HEK293 (cell line): ENCODE measurements around the gene TIMM8A.

ENCODE experiments used
- CTCF ChIA-PET: fragments of 350-600 bp; formaldehyde crosslinking; extraction: SDS; loops from one replicate; lab custom pipeline; 2021; ENCODE audit warnings: antibody characterized with exemption; lab: Yijun Ruan, JAX
- POLR2A ChIA-PET: fragments of 300-600 bp; formaldehyde crosslinking; extraction: SDS; loops from one replicate; lab custom pipeline; 2020; ENCODE audit warnings: antibody characterized with exemption, inconsistent platforms; lab: Yijun Ruan, JAX
- H3K27ac ChIP-seq: fragments of 200-500 bp; sonication (Bioruptor generic); 2 replicates; pipeline ENCODE4 v1.5.1; 2014; ENCODE audit warnings: low read depth, low read length, control low read depth, inconsistent platforms; ENCODE audit errors: extremely low read depth
- H3K36me3 ChIP-seq, 2 experiments: fragments of 200-500 bp in 1 of 2; sonication (Bioruptor generic) in 1 of 2; 1 replicate in 1 of 2; 2 replicates in 1 of 2; pipeline ENCODE4 v1.5.1; 2014 to 2017; ENCODE audit warnings: inconsistent platforms in 2 of 2, low read length in 2 of 2; ENCODE audit not compliant: control insufficient read depth in 2 of 2, insufficient read depth in 1 of 2
- H3K4me1 ChIP-seq: fragments of 200-500 bp; sonication (Bioruptor generic); 2 replicates; pipeline ENCODE4 v1.5.1; 2014; ENCODE audit warnings: mild to moderate bottlenecking, low read length, inconsistent platforms; ENCODE audit not compliant: control insufficient read depth, insufficient read depth
- H3K4me3 ChIP-seq: 2 replicates; pipeline ENCODE4 v1.5.1; 2011; ENCODE audit warnings: low read depth, mild to moderate bottlenecking, control low read depth, low read length, moderate library complexity
- H3K9me3 ChIP-seq: fragments of 200-500 bp; sonication (Bioruptor generic); 2 replicates; pipeline ENCODE4 v1.5.1; 2014; ENCODE audit warnings: low read depth, low read length, inconsistent platforms; ENCODE audit not compliant: control insufficient read depth, insufficient read depth
- KLF16 ChIP-seq: fragments of 450-650 bp; formaldehyde crosslinking; IDR thresholded peaks from 2 replicates; pipeline ENCODE4 v1.5.1; 2017; ENCODE audit warnings: missing biosample characterization, missing genetic modification characterization
- KLF8 ChIP-seq: fragments of 450-650 bp; formaldehyde crosslinking; IDR thresholded peaks from 2 replicates; pipeline ENCODE4 v1.5.1; 2016; ENCODE audit warnings: missing biosample characterization, missing genetic modification characterization
- SCRT1 ChIP-seq: fragments of 450-650 bp; formaldehyde crosslinking; IDR thresholded peaks from 2 replicates; pipeline ENCODE4 v1.5.1; 2016; ENCODE audit warnings: missing biosample characterization, missing genetic modification characterization, borderline replicate concordance
- SETDB1 ChIP-seq: IDR thresholded peaks from one replicate; pipeline ENCODE4 v1.6.1; 2017; ENCODE audit warnings: mild to moderate bottlenecking, low read length, moderate library complexity, mixed read lengths; ENCODE audit not compliant: insufficient read length
- SP7 ChIP-seq: fragments of 450-650 bp; formaldehyde crosslinking; IDR thresholded peaks from 2 replicates; pipeline ENCODE4 v1.5.1; 2016; ENCODE audit warnings: missing biosample characterization, missing genetic modification characterization
- WT1 ChIP-seq: fragments of 450-650 bp; formaldehyde crosslinking; IDR thresholded peaks from 2 replicates; pipeline ENCODE4 v1.5.1; 2016; ENCODE audit warnings: missing biosample characterization, missing genetic modification characterization
- ZBTB8A ChIP-seq: fragments of 450-650 bp; formaldehyde crosslinking; IDR thresholded peaks from 2 replicates; pipeline ENCODE4 v1.5.1; 2016; ENCODE audit warnings: missing biosample characterization, missing genetic modification characterization
- ZFP37 ChIP-seq: fragments of 450-650 bp; formaldehyde crosslinking; IDR thresholded peaks from 2 replicates; pipeline ENCODE4 v1.5.1; 2016; ENCODE audit warnings: missing biosample characterization, missing genetic modification characterization
- ZFP69B ChIP-seq: fragments of 450-650 bp; formaldehyde crosslinking; IDR thresholded peaks from 2 replicates; pipeline ENCODE4 v1.5.1; 2016; ENCODE audit warnings: missing biosample characterization, missing genetic modification characterization
- ZNF155 ChIP-seq: fragments of 450-650 bp; formaldehyde crosslinking; IDR thresholded peaks from 2 replicates; pipeline ENCODE4 v1.5.1; 2016; ENCODE audit warnings: missing biosample characterization, missing genetic modification characterization
- ZNF157 ChIP-seq: fragments of 450-650 bp; formaldehyde crosslinking; IDR thresholded peaks from 2 replicates; pipeline ENCODE4 v1.5.1; 2016; ENCODE audit warnings: missing biosample characterization, missing genetic modification characterization
- ZNF292 ChIP-seq: fragments of 450-650 bp; formaldehyde crosslinking; IDR thresholded peaks from 2 replicates; pipeline ENCODE4 v1.5.1; 2016; ENCODE audit warnings: low read depth, missing biosample characterization, missing genetic modification characterization, borderline replicate concordance
- ZNF335 ChIP-seq: fragments of 450-650 bp; formaldehyde crosslinking; conservative IDR thresholded peaks from 2 replicates; pipeline ENCODE4 v1.5.1; 2016; ENCODE audit warnings: missing biosample characterization, missing genetic modification characterization
- ZNF501 ChIP-seq: fragments of 450-650 bp; formaldehyde crosslinking; IDR thresholded peaks from 2 replicates; pipeline ENCODE4 v1.5.1; 2016; ENCODE audit warnings: missing biosample characterization, missing genetic modification characterization
- ZNF544 ChIP-seq: fragments of 450-650 bp; formaldehyde crosslinking; IDR thresholded peaks from 2 replicates; pipeline ENCODE4 v1.5.0; 2017; ENCODE audit warnings: missing biosample characterization, missing genetic modification characterization
- ZNF561 ChIP-seq: fragments of 450-650 bp; IDR thresholded peaks from 2 replicates; pipeline ENCODE4 v1.5.1; 2018; ENCODE audit warnings: missing biosample characterization, missing genetic modification characterization, borderline replicate concordance
- ZNF610 ChIP-seq: fragments of 450-650 bp; formaldehyde crosslinking; IDR thresholded peaks from 2 replicates; pipeline ENCODE4 v1.5.1; 2016; ENCODE audit warnings: missing biosample characterization, missing genetic modification characterization, borderline replicate concordance
- ZNF654 ChIP-seq: fragments of 450-650 bp; formaldehyde crosslinking; IDR thresholded peaks from 2 replicates; pipeline ENCODE4 v1.5.1; 2016; ENCODE audit warnings: low read depth, missing biosample characterization, missing genetic modification characterization
- ZNF660 ChIP-seq: fragments of 450-650 bp; IDR thresholded peaks from 2 replicates; pipeline ENCODE4 v1.5.1; 2018; ENCODE audit warnings: missing biosample characterization, mild to moderate bottlenecking, missing genetic modification characterization
- ZNF785 ChIP-seq: fragments of 450-650 bp; formaldehyde crosslinking; IDR thresholded peaks from 2 replicates; pipeline ENCODE4 v1.5.1; 2016; ENCODE audit warnings: missing biosample characterization, missing genetic modification characterization
- TF ChIP-seq, protein P1 (sequence below): fragments of 450-650 bp; formaldehyde crosslinking; IDR thresholded peaks from 2 replicates; pipeline ENCODE4 v1.5.1; 2016; ENCODE audit warnings: missing biosample characterization, missing genetic modification characterization
- TF ChIP-seq, protein P2 (sequence below): fragments of 450-650 bp; formaldehyde crosslinking; IDR thresholded peaks from 2 replicates; pipeline ENCODE4 v1.5.1; 2016; ENCODE audit warnings: missing biosample characterization, missing genetic modification characterization
- TF ChIP-seq, protein P3 (sequence below): fragments of 450-650 bp; formaldehyde crosslinking; IDR thresholded peaks from 2 replicates; pipeline ENCODE4 v1.5.1; 2017; ENCODE audit warnings: missing biosample characterization, missing genetic modification characterization
- TF ChIP-seq, protein P4 (sequence below): fragments of 450-650 bp; formaldehyde crosslinking; IDR thresholded peaks from 2 replicates; pipeline ENCODE4 v1.5.1; 2016; ENCODE audit warnings: missing biosample characterization, missing genetic modification characterization
- TF ChIP-seq, protein P5 (sequence below): fragments of 450-650 bp; formaldehyde crosslinking; IDR thresholded peaks from 2 replicates; pipeline ENCODE4 v1.5.1; 2016; ENCODE audit warnings: missing biosample characterization, missing genetic modification characterization, low read depth
- TF ChIP-seq, protein P6 (sequence below): fragments of 450-650 bp; IDR thresholded peaks from 2 replicates; pipeline ENCODE4 v1.5.1; 2018; ENCODE audit warnings: missing biosample characterization, missing genetic modification characterization

TIMM8A gene, protein sequence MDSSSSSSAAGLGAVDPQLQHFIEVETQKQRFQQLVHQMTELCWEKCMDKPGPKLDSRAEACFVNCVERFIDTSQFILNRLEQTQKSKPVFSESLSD

DNA sequence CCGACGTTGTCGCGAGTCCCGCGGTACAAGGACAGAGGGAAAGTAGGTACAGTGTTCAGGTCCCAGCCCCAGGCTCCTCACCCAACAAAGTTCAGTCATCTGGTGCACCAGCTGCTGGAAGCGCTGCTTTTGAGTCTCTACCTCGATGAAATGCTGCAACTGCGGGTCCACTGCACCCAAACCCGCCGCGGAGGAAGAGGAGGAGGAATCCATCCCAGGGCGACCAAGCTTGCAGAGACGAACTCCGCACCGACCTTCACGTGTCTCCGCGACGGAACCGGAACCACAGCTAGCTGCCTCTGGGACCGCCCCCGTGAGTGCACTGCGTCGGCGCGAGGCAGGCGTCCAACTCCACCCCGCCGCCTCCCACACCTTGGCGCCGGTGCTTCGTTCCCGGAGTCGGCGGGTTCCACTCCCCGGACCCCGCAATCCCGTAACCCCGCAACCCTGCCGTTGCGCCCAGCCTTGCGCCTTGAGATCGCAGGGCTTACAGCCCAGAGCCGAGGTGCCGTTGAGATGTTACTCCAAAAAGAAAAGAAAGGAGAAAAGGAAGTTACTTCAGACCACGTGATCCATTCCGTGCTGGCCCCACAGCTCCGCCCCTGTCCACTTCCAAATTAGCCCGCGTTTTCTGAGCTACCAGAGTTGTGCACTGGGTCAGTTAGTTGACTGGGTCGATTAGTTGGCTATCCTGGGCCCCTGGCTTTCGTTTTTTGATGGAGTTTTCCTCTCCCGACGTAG is at the start of gene TIMM8A:
TIMM8A (minus strand) TSS at position 291 of the 741 bp plus-strand sequence; CDS start at position 213, 78 bp downstream.
- peaks cover 18 to 24% of the 10 kb centered on the region in 2 experiments; a peak in 2 of 3 replicates for H3K36me3 ChIP-seq
- H3K4me3 ChIP-seq = peak within 1 kb of the TSS; percentile 61
- no peaks in the 10 kb centered on the region for H3K9me3 ChIP-seq
- CTCF ChIA-PET = interaction anchor here (0.6 to 4.1 kb wide), 3 partner anchors 42 to 467 kb away, joined by 4 to 16 read pairs (median 5); partner anchors contain the start of gene RPL36A
- POLR2A ChIA-PET = interaction anchor here (0.7 to 4.7 kb wide), 10 partner anchors 10 to 251 kb away, joined by 3 to 105 read pairs (median 5); partner anchors contain the start of genes CENPI and RPL36A
- H3K27ac ChIP-seq = peak within 1 kb of the TSS; percentile 80
- peaks cover 10% of the 10 kb centered on the region; the same call in 1 of the 2 replicates for H3K4me1 ChIP-seq
- peak; percentile 73 for TF ChIP-seq KLF16 (tag by site-specific recombination)
- no peak for TF ChIP-seq ZNF544 (tag by site-specific recombination)
- TF ChIP-seq ZNF660 (tag by site-specific recombination) = no peak
- TF ChIP-seq ZNF157 (tag by site-specific recombination) = no peak
- no peak for TF ChIP-seq ZNF292 (tag by site-specific recombination)
- TF ChIP-seq WT1 (tag by site-specific recombination) = 0 out of 2 replicates have a peak, but pooled peaks have one; percentile 18
- TF ChIP-seq, protein P1, sequence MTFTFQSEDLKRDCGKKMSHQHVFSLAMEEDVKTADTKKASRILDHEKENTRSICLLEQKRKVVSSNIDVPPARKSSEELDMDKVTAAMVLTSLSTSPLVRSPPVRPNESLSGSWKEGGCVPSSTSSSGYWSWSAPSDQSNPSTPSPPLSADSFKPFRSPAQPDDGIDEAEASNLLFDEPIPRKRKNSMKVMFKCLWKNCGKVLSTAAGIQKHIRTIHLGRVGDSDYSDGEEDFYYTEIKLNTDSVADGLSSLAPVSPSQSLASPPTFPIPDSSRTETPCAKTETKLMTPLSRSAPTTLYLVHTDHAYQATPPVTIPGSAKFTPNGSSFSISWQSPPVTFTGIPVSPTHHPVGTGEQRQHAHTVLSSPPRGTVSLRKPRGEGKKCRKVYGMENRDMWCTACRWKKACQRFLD = no peak
- TF ChIP-seq SETDB1 = peak; percentile 13
- TF ChIP-seq ZFP69B (tag by site-specific recombination) = peak; percentile 97
- TF ChIP-seq ZNF155 (tag by site-specific recombination) = no peak
- TF ChIP-seq ZNF785 (tag by site-specific recombination) = no peak
- TF ChIP-seq KLF8 = peak; percentile 84
- peak; percentile 86 for TF ChIP-seq SP7
- TF ChIP-seq, protein P2, sequence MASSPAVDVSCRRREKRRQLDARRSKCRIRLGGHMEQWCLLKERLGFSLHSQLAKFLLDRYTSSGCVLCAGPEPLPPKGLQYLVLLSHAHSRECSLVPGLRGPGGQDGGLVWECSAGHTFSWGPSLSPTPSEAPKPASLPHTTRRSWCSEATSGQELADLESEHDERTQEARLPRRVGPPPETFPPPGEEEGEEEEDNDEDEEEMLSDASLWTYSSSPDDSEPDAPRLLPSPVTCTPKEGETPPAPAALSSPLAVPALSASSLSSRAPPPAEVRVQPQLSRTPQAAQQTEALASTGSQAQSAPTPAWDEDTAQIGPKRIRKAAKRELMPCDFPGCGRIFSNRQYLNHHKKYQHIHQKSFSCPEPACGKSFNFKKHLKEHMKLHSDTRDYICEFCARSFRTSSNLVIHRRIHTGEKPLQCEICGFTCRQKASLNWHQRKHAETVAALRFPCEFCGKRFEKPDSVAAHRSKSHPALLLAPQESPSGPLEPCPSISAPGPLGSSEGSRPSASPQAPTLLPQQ (tag by site-specific recombination) = peak; percentile 97
- TF ChIP-seq, protein P3, sequence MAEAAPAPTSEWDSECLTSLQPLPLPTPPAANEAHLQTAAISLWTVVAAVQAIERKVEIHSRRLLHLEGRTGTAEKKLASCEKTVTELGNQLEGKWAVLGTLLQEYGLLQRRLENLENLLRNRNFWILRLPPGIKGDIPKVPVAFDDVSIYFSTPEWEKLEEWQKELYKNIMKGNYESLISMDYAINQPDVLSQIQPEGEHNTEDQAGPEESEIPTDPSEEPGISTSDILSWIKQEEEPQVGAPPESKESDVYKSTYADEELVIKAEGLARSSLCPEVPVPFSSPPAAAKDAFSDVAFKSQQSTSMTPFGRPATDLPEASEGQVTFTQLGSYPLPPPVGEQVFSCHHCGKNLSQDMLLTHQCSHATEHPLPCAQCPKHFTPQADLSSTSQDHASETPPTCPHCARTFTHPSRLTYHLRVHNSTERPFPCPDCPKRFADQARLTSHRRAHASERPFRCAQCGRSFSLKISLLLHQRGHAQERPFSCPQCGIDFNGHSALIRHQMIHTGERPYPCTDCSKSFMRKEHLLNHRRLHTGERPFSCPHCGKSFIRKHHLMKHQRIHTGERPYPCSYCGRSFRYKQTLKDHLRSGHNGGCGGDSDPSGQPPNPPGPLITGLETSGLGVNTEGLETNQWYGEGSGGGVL (tag by site-specific recombination) = no peak
- peak; percentile 44; the same call in 1 of the 2 replicates for TF ChIP-seq ZNF610
- TF ChIP-seq ZNF654 = no peak
- TF ChIP-seq, protein P4, sequence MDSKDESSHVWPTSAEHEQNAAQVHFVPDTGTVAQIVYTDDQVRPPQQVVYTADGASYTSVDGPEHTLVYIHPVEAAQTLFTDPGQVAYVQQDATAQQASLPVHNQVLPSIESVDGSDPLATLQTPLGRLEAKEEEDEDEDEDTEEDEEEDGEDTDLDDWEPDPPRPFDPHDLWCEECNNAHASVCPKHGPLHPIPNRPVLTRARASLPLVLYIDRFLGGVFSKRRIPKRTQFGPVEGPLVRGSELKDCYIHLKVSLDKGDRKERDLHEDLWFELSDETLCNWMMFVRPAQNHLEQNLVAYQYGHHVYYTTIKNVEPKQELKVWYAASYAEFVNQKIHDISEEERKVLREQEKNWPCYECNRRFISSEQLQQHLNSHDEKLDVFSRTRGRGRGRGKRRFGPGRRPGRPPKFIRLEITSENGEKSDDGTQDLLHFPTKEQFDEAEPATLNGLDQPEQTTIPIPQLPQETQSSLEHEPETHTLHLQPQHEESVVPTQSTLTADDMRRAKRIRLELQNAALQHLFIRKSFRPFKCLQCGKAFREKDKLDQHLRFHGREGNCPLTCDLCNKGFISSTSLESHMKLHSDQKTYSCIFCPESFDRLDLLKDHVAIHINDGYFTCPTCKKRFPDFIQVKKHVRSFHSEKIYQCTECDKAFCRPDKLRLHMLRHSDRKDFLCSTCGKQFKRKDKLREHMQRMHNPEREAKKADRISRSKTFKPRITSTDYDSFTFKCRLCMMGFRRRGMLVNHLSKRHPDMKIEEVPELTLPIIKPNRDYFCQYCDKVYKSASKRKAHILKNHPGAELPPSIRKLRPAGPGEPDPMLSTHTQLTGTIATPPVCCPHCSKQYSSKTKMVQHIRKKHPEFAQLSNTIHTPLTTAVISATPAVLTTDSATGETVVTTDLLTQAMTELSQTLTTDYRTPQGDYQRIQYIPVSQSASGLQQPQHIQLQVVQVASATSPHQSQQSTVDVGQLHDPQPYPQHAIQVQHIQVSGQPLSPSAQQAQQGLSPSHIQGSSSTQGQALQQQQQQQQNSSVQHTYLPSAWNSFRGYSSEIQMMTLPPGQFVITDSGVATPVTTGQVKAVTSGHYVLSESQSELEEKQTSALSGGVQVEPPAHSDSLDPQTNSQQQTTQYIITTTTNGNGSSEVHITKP (tag by site-specific recombination) = peak; percentile 80
- peak; percentile 52; the same call in 1 of the 2 replicates for TF ChIP-seq ZBTB8A (tag by site-specific recombination)
- TF ChIP-seq, protein P5, sequence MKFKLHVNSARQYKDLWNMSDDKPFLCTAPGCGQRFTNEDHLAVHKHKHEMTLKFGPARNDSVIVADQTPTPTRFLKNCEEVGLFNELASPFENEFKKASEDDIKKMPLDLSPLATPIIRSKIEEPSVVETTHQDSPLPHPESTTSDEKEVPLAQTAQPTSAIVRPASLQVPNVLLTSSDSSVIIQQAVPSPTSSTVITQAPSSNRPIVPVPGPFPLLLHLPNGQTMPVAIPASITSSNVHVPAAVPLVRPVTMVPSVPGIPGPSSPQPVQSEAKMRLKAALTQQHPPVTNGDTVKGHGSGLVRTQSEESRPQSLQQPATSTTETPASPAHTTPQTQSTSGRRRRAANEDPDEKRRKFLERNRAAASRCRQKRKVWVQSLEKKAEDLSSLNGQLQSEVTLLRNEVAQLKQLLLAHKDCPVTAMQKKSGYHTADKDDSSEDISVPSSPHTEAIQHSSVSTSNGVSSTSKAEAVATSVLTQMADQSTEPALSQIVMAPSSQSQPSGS (tag by site-specific recombination) = no peak
- TF ChIP-seq SCRT1 (tag by site-specific recombination) = no peak
- peak; percentile 97; the same call in 1 of the 2 replicates for TF ChIP-seq ZNF501 (tag by site-specific recombination)
- TF ChIP-seq ZFP37 (tag by site-specific recombination) = 0 out of 2 replicates have a peak, but pooled peaks have one; percentile 8
- peak; percentile 94; the same call in 1 of the 2 replicates for TF ChIP-seq ZNF335 (tag by site-specific recombination)
- no peak for TF ChIP-seq ZNF561 (tag by site-specific recombination)
- TF ChIP-seq, protein P6, sequence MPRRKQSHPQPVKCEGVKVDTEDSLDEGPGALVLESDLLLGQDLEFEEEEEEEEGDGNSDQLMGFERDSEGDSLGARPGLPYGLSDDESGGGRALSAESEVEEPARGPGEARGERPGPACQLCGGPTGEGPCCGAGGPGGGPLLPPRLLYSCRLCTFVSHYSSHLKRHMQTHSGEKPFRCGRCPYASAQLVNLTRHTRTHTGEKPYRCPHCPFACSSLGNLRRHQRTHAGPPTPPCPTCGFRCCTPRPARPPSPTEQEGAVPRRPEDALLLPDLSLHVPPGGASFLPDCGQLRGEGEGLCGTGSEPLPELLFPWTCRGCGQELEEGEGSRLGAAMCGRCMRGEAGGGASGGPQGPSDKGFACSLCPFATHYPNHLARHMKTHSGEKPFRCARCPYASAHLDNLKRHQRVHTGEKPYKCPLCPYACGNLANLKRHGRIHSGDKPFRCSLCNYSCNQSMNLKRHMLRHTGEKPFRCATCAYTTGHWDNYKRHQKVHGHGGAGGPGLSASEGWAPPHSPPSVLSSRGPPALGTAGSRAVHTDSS (tag by site-specific recombination) = peak; percentile 74
